ENCODE results near the gene CBLC.
"Not testable (repeated sequence)": the region's sequence is repeated elsewhere in the genome, so short reads cannot be mapped to it uniquely, and the experiment has no call there.

The CBLC gene

DNA sequence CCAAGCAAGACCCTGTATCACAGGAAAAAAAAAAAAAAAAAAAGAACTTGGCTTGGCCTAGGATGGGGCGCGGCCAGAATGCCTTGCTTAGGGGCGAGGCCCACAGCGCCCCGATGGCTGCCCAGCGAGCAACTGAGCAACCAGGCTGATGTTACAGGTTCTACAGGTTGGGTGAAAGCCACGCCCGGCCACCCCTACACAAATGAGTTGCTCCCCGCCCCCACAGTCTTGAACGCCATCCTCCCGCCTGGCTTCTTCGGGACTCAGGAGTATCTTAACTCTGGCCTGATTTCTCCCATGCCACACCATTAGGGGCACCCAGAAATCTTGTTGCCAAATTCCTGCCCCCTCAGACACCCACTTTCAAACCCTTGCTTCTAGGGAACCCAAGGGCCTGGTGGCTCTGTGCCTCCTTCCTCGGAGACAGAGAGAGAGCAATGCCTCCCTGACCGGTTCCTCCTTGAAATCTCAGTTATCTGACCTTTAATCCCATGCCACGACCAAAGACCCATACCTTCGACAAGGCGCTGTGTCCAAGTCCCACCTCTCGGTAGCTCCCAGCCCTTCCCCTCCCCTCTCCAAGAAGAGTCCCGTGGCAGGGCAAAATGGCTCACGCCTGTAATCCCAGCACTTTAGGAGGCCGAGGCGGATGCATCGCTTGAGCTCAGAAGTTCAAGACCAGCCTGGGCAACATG is 1.1 kb upstream of the CBLC start:
- H3K27ac ChIP-seq: peak overlapping the region; percentile 91

DNA sequence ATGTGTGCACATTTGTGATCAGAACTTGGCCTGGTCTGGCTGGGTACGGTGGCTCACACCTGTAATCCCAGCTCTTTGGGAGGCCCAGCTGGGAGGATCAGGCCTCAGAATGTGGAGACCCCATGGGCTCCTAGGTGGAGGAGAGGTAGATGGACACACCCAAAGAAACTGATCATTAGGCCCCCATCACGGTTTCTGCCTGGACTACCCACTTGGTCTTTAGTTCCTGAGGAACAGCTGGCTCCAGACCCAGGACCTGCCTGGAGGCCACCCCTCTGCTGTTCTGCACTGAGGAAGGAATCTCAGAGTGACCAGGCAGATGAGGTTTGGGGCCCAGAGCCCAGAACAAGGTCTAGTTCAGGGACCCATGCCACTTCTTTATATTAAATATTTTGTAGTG is 1.5 kb downstream of the CBLC start:
- ChIA-PET CTCF (no interaction called here), POLR2A (ENCODE audit: low non-redundant PET) (interaction anchor here (0.6 kb wide), 2 partner anchors 21 to 129 kb away, joined by 4 read pairs; no protein-coding TSS in a partner anchor)
- TF ChIP-seq, protein P1, sequence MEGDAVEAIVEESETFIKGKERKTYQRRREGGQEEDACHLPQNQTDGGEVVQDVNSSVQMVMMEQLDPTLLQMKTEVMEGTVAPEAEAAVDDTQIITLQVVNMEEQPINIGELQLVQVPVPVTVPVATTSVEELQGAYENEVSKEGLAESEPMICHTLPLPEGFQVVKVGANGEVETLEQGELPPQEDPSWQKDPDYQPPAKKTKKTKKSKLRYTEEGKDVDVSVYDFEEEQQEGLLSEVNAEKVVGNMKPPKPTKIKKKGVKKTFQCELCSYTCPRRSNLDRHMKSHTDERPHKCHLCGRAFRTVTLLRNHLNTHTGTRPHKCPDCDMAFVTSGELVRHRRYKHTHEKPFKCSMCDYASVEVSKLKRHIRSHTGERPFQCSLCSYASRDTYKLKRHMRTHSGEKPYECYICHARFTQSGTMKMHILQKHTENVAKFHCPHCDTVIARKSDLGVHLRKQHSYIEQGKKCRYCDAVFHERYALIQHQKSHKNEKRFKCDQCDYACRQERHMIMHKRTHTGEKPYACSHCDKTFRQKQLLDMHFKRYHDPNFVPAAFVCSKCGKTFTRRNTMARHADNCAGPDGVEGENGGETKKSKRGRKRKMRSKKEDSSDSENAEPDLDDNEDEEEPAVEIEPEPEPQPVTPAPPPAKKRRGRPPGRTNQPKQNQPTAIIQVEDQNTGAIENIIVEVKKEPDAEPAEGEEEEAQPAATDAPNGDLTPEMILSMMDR (conservative IDR thresholded peaks at IDR 0.05; ENCODE audit: low read depth): no peak
- H3K27ac ChIP-seq: peak overlapping the region; percentile 62
- DNase-seq (ENCODE audit: low spot score): no peak

More for the DNA sequence above, 1.1 kb upstream of the CBLC start:
- POLR2A ChIA-PET (ENCODE audit: low non-redundant PET): interaction anchor here (0.7 kb wide), 2 partner anchors 33 to 162 kb away, joined by 3 read pairs; no protein-coding TSS in a partner anchor
- TF ChIP-seq, protein P1 (conservative IDR thresholded peaks at IDR 0.05; ENCODE audit: low read depth): no peak
- DNase-seq (ENCODE audit: low spot score): peak; percentile 88
- CTCF ChIA-PET: interaction anchor here (0.7 to 2.3 kb wide), 2 partner anchors 53 to 89 kb away, joined by 4 to 10 read pairs; no protein-coding TSS in a partner anchor

DNA sequence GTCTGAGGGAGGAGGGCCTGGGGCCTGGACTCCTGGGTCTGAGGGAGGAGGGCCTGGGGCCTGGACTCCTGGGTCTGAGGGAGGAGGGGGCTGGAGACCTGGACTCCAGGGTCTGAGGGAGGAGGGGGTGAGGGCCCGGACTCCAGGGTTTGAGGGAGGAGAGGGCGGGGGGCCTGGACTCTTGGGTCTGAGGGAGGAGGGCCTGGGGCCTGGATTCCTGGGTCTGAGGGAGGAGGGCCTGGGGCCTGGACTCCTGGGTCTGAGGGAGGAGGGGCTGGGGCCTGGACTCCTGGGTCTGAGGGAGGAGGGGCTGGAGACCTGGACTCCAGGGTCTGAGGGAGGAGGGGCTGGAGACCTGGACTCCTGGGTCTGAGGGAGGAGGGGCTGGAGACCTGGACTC is 4.0 kb downstream of the CBLC start:
- H3K27ac ChIP-seq; DNase-seq (ENCODE audit: low spot score); POLR2A ChIA-PET (ENCODE audit: low non-redundant PET): not testable (repeated sequence)
- CTCF ChIA-PET: interaction anchor here (1.1 kb wide), 1 partner anchor 40 kb away, joined by 3 read pairs; no protein-coding TSS in a partner anchor

DNA sequence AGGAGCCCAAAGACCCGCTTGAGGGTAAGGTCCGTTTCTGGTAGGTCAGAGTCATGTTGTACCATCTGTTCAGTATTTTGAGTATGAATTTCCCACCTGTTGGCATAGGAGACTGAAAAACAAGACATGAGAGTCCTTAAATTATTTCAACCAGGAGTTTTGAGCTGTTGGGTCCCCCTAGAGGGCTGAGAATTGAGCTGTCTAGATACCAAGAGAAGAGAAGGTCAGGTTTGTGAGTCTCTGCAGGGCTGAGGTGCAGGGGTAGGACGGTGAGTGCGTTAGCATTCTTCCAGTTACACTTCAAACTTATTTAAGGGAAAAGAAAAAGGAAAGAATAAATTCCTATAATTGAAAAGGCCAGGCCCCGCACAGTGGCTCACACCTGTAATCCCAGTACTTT is 5.0 kb downstream of the CBLC start:
- TF ChIP-seq, protein P1 (conservative IDR thresholded peaks at IDR 0.05; ENCODE audit: low read depth): no peak
- H3K27ac ChIP-seq: peak overlapping the region; percentile 60
- ChIA-PET POLR2A (ENCODE audit: low non-redundant PET) (no interaction called here), CTCF (interaction anchor here (0.7 to 1.1 kb wide), 4 partner anchors 8 to 83 kb away, joined by 3 to 4 read pairs (median 3); no protein-coding TSS in a partner anchor)
- no peak for DNase-seq (ENCODE audit: low spot score)

DNA sequence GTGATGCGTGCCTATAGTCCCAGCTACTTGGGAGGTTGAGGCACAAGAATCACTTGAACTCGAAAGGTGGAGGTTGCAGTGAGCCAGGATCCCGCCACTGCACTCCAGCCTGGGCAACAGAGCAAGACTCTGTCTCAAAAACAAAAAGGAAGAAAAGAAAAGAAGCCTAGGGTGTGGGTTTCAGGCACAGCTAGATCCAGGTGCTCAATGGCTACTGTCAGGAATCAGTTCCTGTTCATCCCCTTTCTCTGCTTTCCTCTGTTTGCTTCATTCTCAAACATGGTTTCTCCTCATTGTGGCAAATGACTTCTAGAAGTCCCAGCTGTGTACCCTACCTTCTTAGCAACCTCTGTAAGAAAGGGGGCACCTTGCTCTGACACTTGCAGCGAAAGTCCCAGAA is 5.9 kb downstream of the CBLC start:
- DNase-seq (ENCODE audit: low spot score): no peak
- CTCF ChIA-PET: interaction anchor here (0.6 to 1.3 kb wide), 9 partner anchors 9 to 206 kb away, joined by 3 to 11 read pairs (median 4); no protein-coding TSS in a partner anchor
- no peak overlapping the region for H3K27ac ChIP-seq
- POLR2A ChIA-PET (ENCODE audit: low non-redundant PET): no interaction called here
- TF ChIP-seq, protein P1 (conservative IDR thresholded peaks at IDR 0.05; ENCODE audit: low read depth): no peak

DNA sequence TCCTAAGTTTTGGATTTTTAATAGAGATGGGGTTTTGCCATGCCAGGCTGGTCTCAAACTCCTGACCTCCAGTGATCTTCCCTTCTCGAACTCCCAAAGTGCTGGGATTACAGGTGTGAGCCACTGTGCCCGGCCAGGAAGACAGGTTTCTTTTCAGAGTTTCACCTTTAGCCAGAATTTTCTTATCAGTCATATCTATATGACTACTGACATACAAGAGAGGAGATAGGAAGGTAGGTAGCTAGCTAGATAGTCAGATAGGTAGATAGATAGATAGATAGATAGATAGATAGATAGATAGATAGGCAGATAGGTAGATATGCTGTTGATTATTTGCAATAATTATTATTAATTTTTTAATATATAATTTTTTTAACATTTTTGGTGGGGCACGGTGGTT is 7.6 kb downstream of the CBLC start:
- no peak overlapping the region for H3K27ac ChIP-seq
- TF ChIP-seq, protein P1 (conservative IDR thresholded peaks at IDR 0.05; ENCODE audit: low read depth): no peak
- ChIA-PET POLR2A (ENCODE audit: low non-redundant PET) (interaction anchor here (0.6 kb wide), 1 partner anchor 1260 kb away, joined by 3 read pairs; no protein-coding TSS in a partner anchor), CTCF (interaction anchor here (0.6 to 1.1 kb wide), 3 partner anchors 61 to 219 kb away, joined by 4 to 7 read pairs (median 5); no protein-coding TSS in a partner anchor)
- no peak for DNase-seq (ENCODE audit: low spot score)

DNA sequence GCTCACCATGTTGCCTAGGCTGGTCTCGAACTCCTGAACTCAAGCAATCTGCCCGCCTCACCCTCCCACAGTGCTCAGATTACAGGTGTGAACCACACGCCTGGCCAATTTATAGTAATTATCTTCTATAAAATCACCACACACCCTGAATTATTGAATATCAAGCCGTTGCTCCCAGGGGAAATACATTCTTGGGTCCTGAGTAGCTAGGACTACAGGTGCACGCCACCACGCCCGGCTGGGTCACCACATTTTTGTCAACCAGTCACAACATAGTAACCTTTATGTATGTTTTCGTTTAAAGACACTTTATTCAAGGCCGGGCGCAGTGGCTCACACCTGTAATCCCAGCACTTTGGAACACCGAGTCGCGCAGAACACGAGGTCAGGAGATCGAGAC is 8.3 kb downstream of the CBLC start:
- ChIA-PET CTCF (interaction anchor here (0.7 to 1.1 kb wide), 3 partner anchors 57 to 219 kb away, joined by 3 to 8 read pairs (median 4); no protein-coding TSS in a partner anchor), POLR2A (ENCODE audit: low non-redundant PET) (no interaction called here)
- H3K27ac ChIP-seq: no peak overlapping the region
- TF ChIP-seq, protein P1 (conservative IDR thresholded peaks at IDR 0.05; ENCODE audit: low read depth): no peak
- no peak for DNase-seq (ENCODE audit: low spot score)
